WTC11 (cell line): ENCODE measurements around the gene ELFN2. TPM values are rescaled to one million over a fixed set of nuclear protein-coding genes. Genes with fewer than 3 reads are reported as not detected.

ENCODE experiments used
- ATAC-seq: fragments of 200-7000 bp; cut with Tn5 transposase; 2 replicates; pipeline ENCODE4 v1.10.0; 2021; ENCODE audit warnings: mild to moderate bottlenecking, moderate library complexity
- CTCF ChIA-PET: fragments of 300-600 bp; sonication (Branson Sonifier 250); formaldehyde crosslinking; loops from one replicate; lab custom pipeline; 2021; ENCODE audit warnings: antibody characterized with exemption; lab: Charles Lee
- POLR2A ChIA-PET: fragments of 350-600 bp; sonication (Branson Sonifier 250); formaldehyde crosslinking; loops from one replicate; lab custom pipeline; 2021; ENCODE audit warnings: antibody characterized with exemption; lab: Charles Lee
- DNase-seq: peaks from one replicate; pipeline ENCODE4 v3.0.0; 2021; ENCODE audit warnings: low spot score
- H3K27ac Mint-ChIP-seq: 2 replicates; pipeline ENCODE4 v1.8.0; 2021; ENCODE audit warnings: mixed read lengths
- H3K27me3 Mint-ChIP-seq: 2 replicates; pipeline ENCODE4 v1.8.0; 2021; ENCODE audit warnings: low read depth, mild to moderate bottlenecking, moderate library complexity, mixed read lengths
- H3K36me3 Mint-ChIP-seq: 2 replicates; pipeline ENCODE4 v1.8.0; 2021; ENCODE audit warnings: mixed read lengths
- H3K4me1 Mint-ChIP-seq: 2 replicates; pipeline ENCODE4 v1.8.0; 2022; ENCODE audit warnings: mixed read lengths
- H3K4me3 Mint-ChIP-seq: 2 replicates; pipeline ENCODE4 v1.8.0; 2021; ENCODE audit warnings: mild to moderate bottlenecking, moderate library complexity, mixed read lengths
- H3K9me3 Mint-ChIP-seq: 2 replicates; pipeline ENCODE4 v1.8.0; 2021; ENCODE audit warnings: mixed read lengths
- ATF2 ChIP-seq: sonication (generic); formaldehyde crosslinking; IDR thresholded peaks from 2 replicates; pipeline ENCODE4 v1.8.1; 2022; ENCODE audit warnings: low read depth, missing genetic modification reagents, borderline replicate concordance
- CBFB ChIP-seq: sonication (generic); formaldehyde crosslinking; IDR thresholded peaks from 2 replicates; pipeline ENCODE4 v1.8.1; 2022; ENCODE audit warnings: mild to moderate bottlenecking, low read depth, missing genetic modification reagents
- CREB1 ChIP-seq: sonication (generic); formaldehyde crosslinking; IDR thresholded peaks from 2 replicates; pipeline ENCODE4 v1.8.0; 2023; ENCODE audit warnings: mild to moderate bottlenecking, missing genetic modification reagents
- CREM ChIP-seq: sonication (generic); formaldehyde crosslinking; IDR thresholded peaks from 2 replicates; pipeline ENCODE4 v1.8.1; 2022; ENCODE audit warnings: mild to moderate bottlenecking, missing genetic modification reagents, moderate library complexity
- ESRRA ChIP-seq: sonication (generic); formaldehyde crosslinking; IDR thresholded peaks from 2 replicates; pipeline ENCODE4 v1.8.1; 2022; ENCODE audit warnings: mild to moderate bottlenecking, missing genetic modification reagents, borderline replicate concordance
- ETV6 ChIP-seq: sonication (generic); formaldehyde crosslinking; IDR thresholded peaks from 2 replicates; pipeline ENCODE4 v1.8.1; 2022; ENCODE audit warnings: mild to moderate bottlenecking, missing genetic modification reagents
- FOXJ3 ChIP-seq: sonication (generic); formaldehyde crosslinking; IDR thresholded peaks from 2 replicates; pipeline ENCODE4 v1.9.0; 2021; ENCODE audit warnings: missing genetic modification reagents, mild to moderate bottlenecking, borderline replicate concordance
- HMGXB4 ChIP-seq: sonication (generic); formaldehyde crosslinking; IDR thresholded peaks from 2 replicates; pipeline ENCODE4 v1.8.1; 2023; ENCODE audit warnings: mild to moderate bottlenecking, moderate library complexity, missing genetic modification reagents
- JAZF1 ChIP-seq: fragments of 250-450 bp; sonication (Bioruptor Pico); IDR thresholded peaks from 2 replicates; pipeline ENCODE4 v1.9.0; 2021; ENCODE audit warnings: moderate library complexity, mild to moderate bottlenecking, inconsistent platforms
- MAX ChIP-seq: sonication (generic); formaldehyde crosslinking; IDR thresholded peaks from 2 replicates; pipeline ENCODE4 v1.8.0; 2022; ENCODE audit warnings: mild to moderate bottlenecking, missing genetic modification reagents
- MLX ChIP-seq: sonication (generic); formaldehyde crosslinking; IDR thresholded peaks from 2 replicates; pipeline ENCODE4 v1.8.1; 2023; ENCODE audit warnings: mild to moderate bottlenecking, missing genetic modification reagents, moderate library complexity
- NFE2L1 ChIP-seq: sonication (generic); formaldehyde crosslinking; IDR thresholded peaks from 2 replicates; pipeline ENCODE4 v1.8.1; 2023; ENCODE audit warnings: missing genetic modification reagents
- NR1H2 ChIP-seq: sonication (generic); formaldehyde crosslinking; IDR thresholded peaks from 2 replicates; pipeline ENCODE4 v1.9.0; 2021; ENCODE audit warnings: mild to moderate bottlenecking, moderate library complexity, missing genetic modification reagents
- PRRX2 ChIP-seq: fragments of 250-450 bp; sonication (Bioruptor Pico); IDR thresholded peaks from 2 replicates; pipeline ENCODE4 v1.8.0; 2021; ENCODE audit warnings: mild to moderate bottlenecking
- SMAD4 ChIP-seq: sonication (generic); formaldehyde crosslinking; IDR thresholded peaks from 2 replicates; pipeline ENCODE4 v1.8.0; 2022; ENCODE audit warnings: mild to moderate bottlenecking, missing genetic modification reagents
- SP1 ChIP-seq: sonication (generic); formaldehyde crosslinking; conservative IDR thresholded peaks from 2 replicates; pipeline ENCODE4 v1.8.1; 2022; ENCODE audit warnings: missing genetic modification reagents
- ZBTB21 ChIP-seq: sonication (generic); formaldehyde crosslinking; IDR thresholded peaks from 2 replicates; pipeline ENCODE4 v1.8.1; 2023; ENCODE audit warnings: mild to moderate bottlenecking, missing genetic modification reagents, borderline replicate concordance
- ZNF219 ChIP-seq: sonication (generic); formaldehyde crosslinking; IDR thresholded peaks from 2 replicates; pipeline ENCODE4 v1.8.0; 2023; ENCODE audit warnings: missing genetic modification reagents, mild to moderate bottlenecking, borderline replicate concordance
- ZNF263 ChIP-seq: sonication (generic); formaldehyde crosslinking; IDR thresholded peaks from 2 replicates; pipeline ENCODE4 v1.8.1; 2022; ENCODE audit warnings: low read depth, mild to moderate bottlenecking, moderate library complexity, missing genetic modification reagents
- ZNF317 ChIP-seq: sonication (generic); formaldehyde crosslinking; IDR thresholded peaks from 2 replicates; pipeline ENCODE4 v1.8.1; 2023; ENCODE audit warnings: low read depth, mild to moderate bottlenecking, moderate library complexity, missing genetic modification reagents, borderline replicate concordance
- ZNF396 ChIP-seq: fragments of 250-450 bp; sonication (Bioruptor Pico); IDR thresholded peaks from 2 replicates; pipeline ENCODE4 v1.8.0; 2021; ENCODE audit warnings: mild to moderate bottlenecking, moderate library complexity, borderline replicate concordance
- ZNF416 ChIP-seq: fragments of 250-450 bp; sonication (Bioruptor Pico); IDR thresholded peaks from 2 replicates; pipeline ENCODE4 v1.9.0; 2021; ENCODE audit warnings: mild to moderate bottlenecking, inconsistent platforms
- ZNF423 ChIP-seq: fragments of 250-450 bp; sonication (Bioruptor Pico); IDR thresholded peaks from 2 replicates; pipeline ENCODE4 v2.1.2; 2022; ENCODE audit warnings: mild to moderate bottlenecking, moderate library complexity
- total RNA-seq: library from RNA; stranded (reverse); gene quantifications from 3 replicates; pipeline ENCODE4 v1.2.3, GENCODE V29; 2021
- TF ChIP-seq, protein P1 (sequence below): sonication (generic); formaldehyde crosslinking; IDR thresholded peaks from 2 replicates; pipeline ENCODE4 v1.8.1; 2022; ENCODE audit warnings: mild to moderate bottlenecking, missing genetic modification reagents, moderate library complexity, borderline replicate concordance
- TF ChIP-seq, protein P2 (sequence below): sonication (generic); formaldehyde crosslinking; conservative IDR thresholded peaks from 2 replicates; pipeline ENCODE4 v1.8.1; 2022; ENCODE audit warnings: mild to moderate bottlenecking, missing genetic modification reagents
- TF ChIP-seq, protein P3 (sequence below): fragments of 250-450 bp; sonication (Bioruptor Pico); IDR thresholded peaks from 2 replicates; pipeline ENCODE4 v2.1.2; 2022; ENCODE audit warnings: mild to moderate bottlenecking, moderate library complexity
- TF ChIP-seq, protein P4 (sequence below): sonication (generic); formaldehyde crosslinking; IDR thresholded peaks from 2 replicates; pipeline ENCODE4 v1.8.1; 2023; ENCODE audit warnings: mild to moderate bottlenecking, missing genetic modification reagents

Gene ELFN2
- total RNA-seq, 1 experiment from 2014 or later, result 0.87 TPM

DNA sequence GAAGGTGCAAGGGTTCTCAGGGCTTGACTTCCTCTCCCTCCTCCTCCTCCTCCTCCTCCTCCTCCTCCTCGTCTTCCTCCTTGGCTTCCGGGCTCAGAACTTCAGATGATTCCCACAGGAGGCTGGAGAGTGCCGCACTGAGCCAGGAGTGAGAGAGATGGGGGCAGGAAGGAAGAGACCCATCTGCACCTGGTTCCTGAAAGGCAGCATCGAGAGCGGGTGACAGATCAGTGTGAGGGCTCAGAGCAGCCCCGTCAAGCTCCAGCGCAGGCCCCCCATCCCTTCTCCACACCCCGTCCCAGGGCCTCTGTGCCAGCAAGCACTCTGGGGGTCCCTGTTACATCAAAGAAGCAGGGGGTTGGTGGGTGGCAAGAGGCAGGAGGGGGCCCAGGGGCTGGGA lies 51.5 kb downstream of the ELFN2 start (continued):
- TF ChIP-seq, protein P1, sequence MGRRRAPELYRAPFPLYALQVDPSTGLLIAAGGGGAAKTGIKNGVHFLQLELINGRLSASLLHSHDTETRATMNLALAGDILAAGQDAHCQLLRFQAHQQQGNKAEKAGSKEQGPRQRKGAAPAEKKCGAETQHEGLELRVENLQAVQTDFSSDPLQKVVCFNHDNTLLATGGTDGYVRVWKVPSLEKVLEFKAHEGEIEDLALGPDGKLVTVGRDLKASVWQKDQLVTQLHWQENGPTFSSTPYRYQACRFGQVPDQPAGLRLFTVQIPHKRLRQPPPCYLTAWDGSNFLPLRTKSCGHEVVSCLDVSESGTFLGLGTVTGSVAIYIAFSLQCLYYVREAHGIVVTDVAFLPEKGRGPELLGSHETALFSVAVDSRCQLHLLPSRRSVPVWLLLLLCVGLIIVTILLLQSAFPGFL (CRISPR knock-in tag), result no peak
- TF ChIP-seq MAX (CRISPR knock-in tag) (no peak), CREM (CRISPR knock-in tag) (no peak), ZNF263 (CRISPR knock-in tag) (no peak)
- TF ChIP-seq, protein P2, sequence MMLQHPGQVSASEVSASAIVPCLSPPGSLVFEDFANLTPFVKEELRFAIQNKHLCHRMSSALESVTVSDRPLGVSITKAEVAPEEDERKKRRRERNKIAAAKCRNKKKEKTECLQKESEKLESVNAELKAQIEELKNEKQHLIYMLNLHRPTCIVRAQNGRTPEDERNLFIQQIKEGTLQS (CRISPR knock-in tag), result no peak

- POLR2A ChIA-PET, result no interaction called here
- 0 out of 2 replicates have a peak, but pooled peaks cover 2% of the 10 kb centered on the region for H3K4me1 Mint-ChIP-seq
- DNase-seq, result no peak
Measured at GRCh38 chr22:37374571-37374970, 52.7 kb downstream of the ELFN2 start.

DNA sequence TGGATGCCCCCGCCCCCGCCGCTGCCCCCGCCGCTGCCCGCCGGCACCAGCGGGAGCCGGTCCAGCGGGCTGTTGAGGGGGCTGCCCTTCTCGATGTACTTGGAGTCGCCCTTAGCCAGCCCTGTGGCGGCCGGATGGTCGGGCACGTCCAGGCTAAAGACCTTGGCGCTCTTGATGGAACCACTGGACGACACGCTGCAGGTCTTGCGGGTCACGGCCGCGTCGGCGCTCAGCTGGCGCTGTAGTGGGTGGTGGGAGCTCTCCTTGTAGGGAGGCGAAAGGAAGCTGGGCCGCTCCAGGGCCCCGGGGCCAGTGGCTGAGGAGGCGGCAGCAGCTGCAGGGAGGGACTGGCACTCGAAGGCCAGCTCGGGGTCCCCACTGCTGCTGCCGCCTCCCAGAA lies 53.8 kb downstream of the ELFN2 start:
- H3K27ac Mint-ChIP-seq, result no peak overlapping the region
- H3K4me1 Mint-ChIP-seq, result peaks cover 8% of the 10 kb centered on the region
- no peaks in the 10 kb centered on the region for H3K9me3 Mint-ChIP-seq
- ATAC-seq, result no peak
- H3K36me3 Mint-ChIP-seq, result no peaks in the 10 kb centered on the region
- ChIA-PET POLR2A (no interaction called here), CTCF (interaction anchor here (1.0 kb wide), 1 partner anchor 99 kb away, joined by 3 read pairs; no protein-coding TSS in a partner anchor)
- no peaks in the 10 kb centered on the region for H3K27me3 Mint-ChIP-seq
- H3K4me3 Mint-ChIP-seq, result no peak overlapping the region
- no peak for DNase-seq
- no peak for TF ChIP-seq ESRRA
- no peak for TF ChIP-seq HMGXB4 (CRISPR knock-in tag)
- TF ChIP-seq, protein P2 (CRISPR knock-in tag), result no peak
- no peak for TF ChIP-seq PRRX2 (CRISPR knock-in tag)
- TF ChIP-seq CBFB (CRISPR knock-in tag), result no peak
- TF ChIP-seq ZNF219 (CRISPR knock-in tag), result no peak
- TF ChIP-seq, protein P3, sequence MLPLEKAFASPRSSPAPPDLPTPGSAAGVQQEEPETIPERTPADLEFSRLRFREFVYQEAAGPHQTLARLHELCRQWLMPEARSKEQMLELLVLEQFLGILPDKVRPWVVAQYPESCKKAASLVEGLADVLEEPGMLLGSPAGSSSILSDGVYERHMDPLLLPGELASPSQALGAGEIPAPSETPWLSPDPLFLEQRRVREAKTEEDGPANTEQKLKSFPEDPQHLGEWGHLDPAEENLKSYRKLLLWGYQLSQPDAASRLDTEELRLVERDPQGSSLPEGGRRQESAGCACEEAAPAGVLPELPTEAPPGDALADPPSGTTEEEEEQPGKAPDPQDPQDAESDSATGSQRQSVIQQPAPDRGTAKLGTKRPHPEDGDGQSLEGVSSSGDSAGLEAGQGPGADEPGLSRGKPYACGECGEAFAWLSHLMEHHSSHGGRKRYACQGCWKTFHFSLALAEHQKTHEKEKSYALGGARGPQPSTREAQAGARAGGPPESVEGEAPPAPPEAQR (CRISPR knock-in tag), result no peak
- no peak for TF ChIP-seq CREB1
- no peak for TF ChIP-seq ZNF423 (CRISPR knock-in tag)

More at GRCh38 chr22:37374571-37374970, 52.7 kb downstream of the ELFN2 start:
- Mint-ChIP-seq H3K4me3 (no peak overlapping the region), H3K9me3 (no peaks in the 10 kb centered on the region), H3K36me3 (no peaks in the 10 kb centered on the region), H3K27ac (no peak overlapping the region), H3K27me3 (no peaks in the 10 kb centered on the region)
- CTCF ChIA-PET, result no interaction called here
- TF ChIP-seq ZNF416, result no peak
- TF ChIP-seq, protein P4, sequence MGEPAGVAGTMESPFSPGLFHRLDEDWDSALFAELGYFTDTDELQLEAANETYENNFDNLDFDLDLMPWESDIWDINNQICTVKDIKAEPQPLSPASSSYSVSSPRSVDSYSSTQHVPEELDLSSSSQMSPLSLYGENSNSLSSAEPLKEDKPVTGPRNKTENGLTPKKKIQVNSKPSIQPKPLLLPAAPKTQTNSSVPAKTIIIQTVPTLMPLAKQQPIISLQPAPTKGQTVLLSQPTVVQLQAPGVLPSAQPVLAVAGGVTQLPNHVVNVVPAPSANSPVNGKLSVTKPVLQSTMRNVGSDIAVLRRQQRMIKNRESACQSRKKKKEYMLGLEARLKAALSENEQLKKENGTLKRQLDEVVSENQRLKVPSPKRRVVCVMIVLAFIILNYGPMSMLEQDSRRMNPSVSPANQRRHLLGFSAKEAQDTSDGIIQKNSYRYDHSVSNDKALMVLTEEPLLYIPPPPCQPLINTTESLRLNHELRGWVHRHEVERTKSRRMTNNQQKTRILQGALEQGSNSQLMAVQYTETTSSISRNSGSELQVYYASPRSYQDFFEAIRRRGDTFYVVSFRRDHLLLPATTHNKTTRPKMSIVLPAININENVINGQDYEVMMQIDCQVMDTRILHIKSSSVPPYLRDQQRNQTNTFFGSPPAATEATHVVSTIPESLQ (CRISPR knock-in tag), result no peak
- no peak for TF ChIP-seq ATF2 (CRISPR knock-in tag)
- no peak for TF ChIP-seq SP1 (CRISPR knock-in tag)
- no peak for TF ChIP-seq JAZF1 (CRISPR knock-in tag)
- TF ChIP-seq FOXJ3 (CRISPR knock-in tag), result no peak
- TF ChIP-seq ZBTB21, result no peak
- TF ChIP-seq MLX (CRISPR knock-in tag), result no peak
- no peak for TF ChIP-seq CBFB (CRISPR knock-in tag)
- no peak for TF ChIP-seq SMAD4
- no peak for TF ChIP-seq ZNF317 (CRISPR knock-in tag)
- no peak for TF ChIP-seq NFE2L1 (CRISPR knock-in tag)
- no peak for TF ChIP-seq ETV6 (CRISPR knock-in tag)
- TF ChIP-seq, protein P2 (CRISPR knock-in tag), result no peak
- TF ChIP-seq NR1H2 (CRISPR knock-in tag), result no peak
- no peak for TF ChIP-seq ZNF396 (CRISPR knock-in tag)
- ATAC-seq, result no peak
